ENCODE data around the gene STK17B. TPM values are rescaled to one million over a fixed set of nuclear protein-coding genes. Genes with fewer than 3 reads are reported as not detected.

Gene STK17B
- polyA plus RNA-seq, 1 experiment = 6.1 TPM

- H3K4me3 ChIP-seq (ENCODE audit: low read depth, low read length) = no peak overlapping the region
- no peaks in the 10 kb centered on the region for H3K27me3 ChIP-seq (ENCODE audit: control insufficient read depth, insufficient read depth, low read length)
- ChIA-PET POLR2A (no interaction called here), CTCF (interaction anchor here (1.1 kb wide), 1 partner anchor 9 kb away, joined by 3 read pairs; no protein-coding TSS in a partner anchor)
- no peaks in the 10 kb centered on the region for H3K36me3 ChIP-seq (ENCODE audit: control insufficient read depth, insufficient read depth, low read length)
- DNase-seq (ENCODE audit: low read depth) = no peak
- TF ChIP-seq, protein P1, sequence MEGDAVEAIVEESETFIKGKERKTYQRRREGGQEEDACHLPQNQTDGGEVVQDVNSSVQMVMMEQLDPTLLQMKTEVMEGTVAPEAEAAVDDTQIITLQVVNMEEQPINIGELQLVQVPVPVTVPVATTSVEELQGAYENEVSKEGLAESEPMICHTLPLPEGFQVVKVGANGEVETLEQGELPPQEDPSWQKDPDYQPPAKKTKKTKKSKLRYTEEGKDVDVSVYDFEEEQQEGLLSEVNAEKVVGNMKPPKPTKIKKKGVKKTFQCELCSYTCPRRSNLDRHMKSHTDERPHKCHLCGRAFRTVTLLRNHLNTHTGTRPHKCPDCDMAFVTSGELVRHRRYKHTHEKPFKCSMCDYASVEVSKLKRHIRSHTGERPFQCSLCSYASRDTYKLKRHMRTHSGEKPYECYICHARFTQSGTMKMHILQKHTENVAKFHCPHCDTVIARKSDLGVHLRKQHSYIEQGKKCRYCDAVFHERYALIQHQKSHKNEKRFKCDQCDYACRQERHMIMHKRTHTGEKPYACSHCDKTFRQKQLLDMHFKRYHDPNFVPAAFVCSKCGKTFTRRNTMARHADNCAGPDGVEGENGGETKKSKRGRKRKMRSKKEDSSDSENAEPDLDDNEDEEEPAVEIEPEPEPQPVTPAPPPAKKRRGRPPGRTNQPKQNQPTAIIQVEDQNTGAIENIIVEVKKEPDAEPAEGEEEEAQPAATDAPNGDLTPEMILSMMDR (IDR thresholded peaks at IDR 0.05; ENCODE audit: insufficient read depth, low read depth, low read length) = no peak
These were observed 44.0 kb upstream of the STK17B start for GRCh38 chr2:196215376-196215775.

DNA sequence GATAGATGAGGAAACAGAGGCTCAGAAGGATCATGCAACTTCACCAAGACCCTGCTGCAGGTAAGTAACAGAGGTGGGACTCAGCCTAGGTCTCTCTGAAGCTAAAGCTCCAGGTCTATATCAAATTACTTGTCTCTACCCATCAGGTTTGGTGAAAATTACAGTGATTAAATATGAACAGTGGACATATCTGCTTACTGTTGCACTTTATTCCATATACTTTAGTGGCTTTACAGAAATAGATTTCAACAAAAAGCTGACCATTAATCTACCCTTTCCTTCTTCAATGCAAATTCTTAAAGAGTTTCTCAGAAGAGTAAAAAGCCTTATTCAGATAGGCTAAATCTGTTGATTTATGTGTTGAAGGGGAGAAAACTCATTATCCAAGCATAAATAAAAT lies 42.8 kb upstream of the STK17B start:
- ChIA-PET POLR2A (no interaction called here), CTCF (interaction anchor here (0.8 to 1.1 kb wide), 3 partner anchors 9 to 10 kb away, joined by 3 read pairs; no protein-coding TSS in a partner anchor)
- TF ChIP-seq, protein P1 (IDR thresholded peaks at IDR 0.05; ENCODE audit: insufficient read depth, low read depth, low read length) = no peak
- H3K27me3 ChIP-seq (ENCODE audit: control insufficient read depth, insufficient read depth, low read length) = no peaks in the 10 kb centered on the region
- no peak for DNase-seq (ENCODE audit: low read depth)
- H3K4me3 ChIP-seq (ENCODE audit: low read depth, low read length) = no peak overlapping the region
- no peaks in the 10 kb centered on the region for H3K36me3 ChIP-seq (ENCODE audit: control insufficient read depth, insufficient read depth, low read length)

DNA sequence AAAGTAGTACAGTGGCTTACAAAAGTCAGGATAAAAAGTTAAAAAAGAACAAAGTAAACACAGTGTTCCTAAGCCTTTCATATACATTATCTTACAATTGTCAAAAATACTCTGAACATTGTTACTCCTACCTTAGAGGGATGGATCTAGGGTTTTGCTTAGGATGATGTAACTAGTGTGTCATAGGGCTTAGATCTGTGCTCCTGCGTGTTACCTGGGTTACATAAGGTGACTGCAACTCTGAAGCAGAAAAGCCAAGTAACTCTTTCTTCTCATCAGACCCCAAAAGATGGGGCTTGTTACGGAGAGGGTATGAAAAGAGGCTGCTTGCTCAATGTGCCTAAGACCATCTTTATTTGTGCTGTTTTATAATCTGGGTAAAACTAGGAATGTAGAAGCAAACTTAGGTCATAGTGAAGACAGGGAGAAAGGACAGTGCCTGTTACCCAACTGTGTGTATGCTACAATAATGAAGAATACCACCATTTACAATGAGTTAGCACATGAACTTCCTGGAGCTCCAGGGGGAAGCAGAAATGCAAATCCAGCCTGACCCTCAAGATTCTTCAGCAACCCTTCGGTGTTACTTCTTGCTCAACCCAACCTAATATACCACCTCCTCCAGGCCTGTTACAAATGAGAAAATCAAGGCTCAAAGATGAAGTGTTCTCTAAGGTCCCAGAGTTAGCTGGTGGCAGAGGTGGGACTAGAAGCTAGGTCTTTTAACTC lies 42.0 kb upstream of the STK17B start:
- DNase-seq (ENCODE audit: low read depth) = no peak
- Histone ChIP-seq H3K36me3 (ENCODE audit: control insufficient read depth, insufficient read depth, low read length) (no peaks in the 10 kb centered on the region), H3K27me3 (ENCODE audit: control insufficient read depth, insufficient read depth, low read length) (no peaks in the 10 kb centered on the region), H3K4me3 (ENCODE audit: low read depth, low read length) (no peak overlapping the region)
- TF ChIP-seq, protein P1 (IDR thresholded peaks at IDR 0.05; ENCODE audit: insufficient read depth, low read depth, low read length) = no peak
- ChIA-PET POLR2A (no interaction called here), CTCF (no interaction called here)

DNA sequence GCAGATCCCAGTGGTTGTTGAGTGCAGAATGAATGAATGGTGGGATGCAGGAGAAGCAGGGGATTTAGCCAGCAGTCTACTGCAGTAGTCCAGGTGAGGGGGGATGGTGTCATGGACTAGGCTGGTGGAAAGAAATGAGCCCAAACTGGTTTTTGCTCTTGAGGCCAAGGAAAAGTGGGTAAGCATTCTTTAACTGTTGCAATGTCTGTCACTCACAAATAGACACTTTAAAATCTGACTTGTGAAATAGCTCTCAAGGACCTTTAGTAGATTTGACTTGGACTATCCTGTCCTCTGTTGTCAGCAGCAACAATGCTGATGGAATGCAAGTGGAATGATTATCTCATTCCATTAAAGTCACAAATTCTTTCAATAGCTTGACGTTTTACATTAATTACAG lies 37.5 kb upstream of the STK17B start:
- CTCF ChIA-PET = interaction anchor here (0.6 kb wide), 1 partner anchor 48 kb away, joined by 3 read pairs; no protein-coding TSS in a partner anchor
- Histone ChIP-seq H3K4me3 (ENCODE audit: low read depth, low read length) (no peak overlapping the region), H3K27me3 (ENCODE audit: control insufficient read depth, insufficient read depth, low read length) (no peaks in the 10 kb centered on the region), H3K36me3 (ENCODE audit: control insufficient read depth, insufficient read depth, low read length) (no peaks in the 10 kb centered on the region)
- no peak for DNase-seq (ENCODE audit: low read depth)
- TF ChIP-seq, protein P1 (IDR thresholded peaks at IDR 0.05; ENCODE audit: insufficient read depth, low read depth, low read length) = no peak
- POLR2A ChIA-PET = no interaction called here

DNA sequence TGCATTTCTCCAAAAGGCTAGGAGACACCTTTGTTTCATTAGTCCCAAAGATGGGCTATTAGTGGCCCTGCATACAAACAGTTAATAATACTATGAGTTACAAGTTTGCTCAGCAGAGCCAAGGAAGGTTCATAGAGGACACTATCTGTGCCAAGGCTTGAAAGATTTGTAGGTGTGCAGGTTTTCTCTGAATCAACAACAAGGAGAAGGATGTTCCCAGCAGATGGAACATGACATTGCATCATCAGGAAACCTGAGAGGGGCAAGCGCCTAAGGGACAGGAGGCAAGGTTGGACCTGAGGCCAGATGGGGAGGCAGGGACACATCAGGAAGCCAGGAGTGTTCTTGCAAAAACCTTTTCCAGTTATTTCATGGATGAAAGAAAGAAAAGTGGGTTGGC lies 35.4 kb upstream of the STK17B start:
- CTCF ChIA-PET = no interaction called here
- POLR2A ChIA-PET = no interaction called here
- no peaks in the 10 kb centered on the region for H3K36me3 ChIP-seq (ENCODE audit: control insufficient read depth, insufficient read depth, low read length)

More for the DNA sequence above, 35.4 kb upstream of the STK17B start:
- no peak for DNase-seq (ENCODE audit: low read depth)
- TF ChIP-seq, protein P1 (IDR thresholded peaks at IDR 0.05; ENCODE audit: insufficient read depth, low read depth, low read length) = no peak
- Histone ChIP-seq H3K27me3 (ENCODE audit: control insufficient read depth, insufficient read depth, low read length) (no peaks in the 10 kb centered on the region), H3K4me3 (ENCODE audit: low read depth, low read length) (no peak overlapping the region)
